HTR-8/SVneo (cell line): ENCODE data around the gene NOL4L.
"Not testable (repeated sequence)": the region's sequence is repeated elsewhere in the genome, so short reads cannot be mapped to it uniquely, and the experiment has no call there.

Source experiments
- DNase-seq: peaks from one replicate; pipeline ENCODE4 v3.0.0; 2011; ENCODE audit warnings: low spot score, mixed read lengths; ENCODE audit not compliant: insufficient read length
- FAIRE-seq: peaks from 2 replicates; lab custom pipeline; 2011; peaks lifted over from hg19 to GRCh38; lab: Jason Lieb, UNC

Gene NOL4L

GRCh38 chr20:32495949-32496348 is 89.2 kb downstream of the NOL4L start:
- no peak for FAIRE-seq
- no peak for DNase-seq

- FAIRE-seq = no peak
- DNase-seq = no peak
Measured at GRCh38 chr20:32495217-32495565, 89.9 kb downstream of the NOL4L start.

GRCh38 chr20:32494483-32495216 is 90.5 kb downstream of the NOL4L start:
- FAIRE-seq (no peak), DNase-seq (no peak)

GRCh38 chr20:32493356-32493755 is 91.8 kb downstream of the NOL4L start:
- DNase-seq = no peak
- no peak for FAIRE-seq

GRCh38 chr20:32491764-32492151 is 93.4 kb downstream of the NOL4L start:
- not testable (repeated sequence) for DNase-seq, FAIRE-seq

GRCh38 chr20:32490942-32491763 is 94.0 kb downstream of the NOL4L start:
- FAIRE-seq = no peak
- DNase-seq = no peak

GRCh38 chr20:32488066-32488838 is 96.9 kb downstream of the NOL4L start:
- FAIRE-seq = no peak
- DNase-seq = no peak

- no peak for FAIRE-seq
- DNase-seq = no peak
Measured at GRCh38 chr20:32487381-32487780, 97.8 kb downstream of the NOL4L start.

- no peak for FAIRE-seq
- DNase-seq = no peak
Measured at GRCh38 chr20:32485770-32486478, 99.2 kb downstream of the NOL4L start.

GRCh38 chr20:32484958-32485769 is 100.0 kb downstream of the NOL4L start:
- FAIRE-seq (no peak), DNase-seq (peak; percentile 74)

GRCh38 chr20:32484225-32484957 is 100.7 kb downstream of the NOL4L start:
- DNase-seq (no peak), FAIRE-seq (no peak)

- FAIRE-seq (peak; percentile 68), DNase-seq (peak; percentile 62)
Measured at GRCh38 chr20:32483351-32484224, 101.5 kb downstream of the NOL4L start.

GRCh38 chr20:32482442-32483261 is 102.5 kb downstream of the NOL4L start:
- FAIRE-seq = peak; percentile 55
- DNase-seq = no peak

GRCh38 chr20:32482143-32482441 is 103.0 kb downstream of the NOL4L start:
- DNase-seq (no peak), FAIRE-seq (no peak)

GRCh38 chr20:32481311-32482142 is 103.6 kb downstream of the NOL4L start:
- DNase-seq = no peak
- no peak for FAIRE-seq
